ENCODE measurements around the gene CYBRD1. TPM values are rescaled to one million over a fixed set of nuclear protein-coding genes. Genes with fewer than 3 reads are reported as not detected.

The CYBRD1 gene
- total and polyA plus RNA-seq, 9 donors: 147 to 248 (median 191) TPM

DNA sequence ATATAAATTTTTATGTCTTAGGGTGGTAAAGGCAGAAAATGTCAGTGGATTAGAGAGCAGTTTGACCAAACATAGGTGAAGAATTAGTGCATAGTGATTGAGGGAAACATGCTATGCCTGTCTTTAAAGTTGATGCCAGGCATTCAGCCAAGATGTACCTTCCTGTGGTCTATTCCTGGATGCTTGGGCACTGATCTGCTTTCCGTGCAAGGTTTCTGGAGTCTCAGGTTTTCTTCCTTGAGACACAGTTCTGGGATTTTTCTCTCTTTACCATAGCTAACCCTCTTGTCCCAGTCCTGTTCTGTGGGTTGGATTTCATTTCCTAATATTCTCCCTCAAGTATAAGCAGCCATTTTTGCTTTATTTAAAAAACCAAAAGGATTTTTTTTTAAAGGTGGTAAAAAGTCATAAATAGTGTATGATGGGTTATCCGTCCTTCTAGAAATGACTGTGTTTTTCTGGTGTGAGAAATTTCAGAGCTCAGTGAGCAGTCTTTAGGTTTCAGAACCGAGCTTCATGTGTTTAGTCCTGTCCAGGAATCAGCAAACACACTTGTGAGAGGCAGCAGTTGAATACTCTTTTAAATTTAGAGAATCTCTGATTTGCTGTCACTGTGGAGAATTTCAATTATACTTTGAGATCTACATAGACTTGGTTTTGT, 43.0 kb upstream of the CYBRD1 start:
- intact Hi-C loops (cut with DNase I): no loop called here
- TF ChIP-seq EP300 (IDR thresholded peaks at IDR 0.05) (no peak), POLR2A (IDR thresholded peaks at IDR 0.05) (no peak)
- TF ChIP-seq, protein P1, sequence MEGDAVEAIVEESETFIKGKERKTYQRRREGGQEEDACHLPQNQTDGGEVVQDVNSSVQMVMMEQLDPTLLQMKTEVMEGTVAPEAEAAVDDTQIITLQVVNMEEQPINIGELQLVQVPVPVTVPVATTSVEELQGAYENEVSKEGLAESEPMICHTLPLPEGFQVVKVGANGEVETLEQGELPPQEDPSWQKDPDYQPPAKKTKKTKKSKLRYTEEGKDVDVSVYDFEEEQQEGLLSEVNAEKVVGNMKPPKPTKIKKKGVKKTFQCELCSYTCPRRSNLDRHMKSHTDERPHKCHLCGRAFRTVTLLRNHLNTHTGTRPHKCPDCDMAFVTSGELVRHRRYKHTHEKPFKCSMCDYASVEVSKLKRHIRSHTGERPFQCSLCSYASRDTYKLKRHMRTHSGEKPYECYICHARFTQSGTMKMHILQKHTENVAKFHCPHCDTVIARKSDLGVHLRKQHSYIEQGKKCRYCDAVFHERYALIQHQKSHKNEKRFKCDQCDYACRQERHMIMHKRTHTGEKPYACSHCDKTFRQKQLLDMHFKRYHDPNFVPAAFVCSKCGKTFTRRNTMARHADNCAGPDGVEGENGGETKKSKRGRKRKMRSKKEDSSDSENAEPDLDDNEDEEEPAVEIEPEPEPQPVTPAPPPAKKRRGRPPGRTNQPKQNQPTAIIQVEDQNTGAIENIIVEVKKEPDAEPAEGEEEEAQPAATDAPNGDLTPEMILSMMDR (IDR thresholded peaks at IDR 0.05): no peak
- Histone ChIP-seq H3K9me3 (no peaks in the 10 kb centered on the region), H3K4me3 (no peak overlapping the region), H3K27me3 (no peaks in the 10 kb centered on the region), H3K27ac (no peak overlapping the region), H3K4me1 (ENCODE audit: insufficient read depth) (no peaks in the 10 kb centered on the region), H3K36me3 (no peaks in the 10 kb centered on the region)
- no peak for DNase-seq
- 89 to 92% (median 90%) methylated on average over 3 of the region's 3 CpGs for WGBS, 3 donors

DNA sequence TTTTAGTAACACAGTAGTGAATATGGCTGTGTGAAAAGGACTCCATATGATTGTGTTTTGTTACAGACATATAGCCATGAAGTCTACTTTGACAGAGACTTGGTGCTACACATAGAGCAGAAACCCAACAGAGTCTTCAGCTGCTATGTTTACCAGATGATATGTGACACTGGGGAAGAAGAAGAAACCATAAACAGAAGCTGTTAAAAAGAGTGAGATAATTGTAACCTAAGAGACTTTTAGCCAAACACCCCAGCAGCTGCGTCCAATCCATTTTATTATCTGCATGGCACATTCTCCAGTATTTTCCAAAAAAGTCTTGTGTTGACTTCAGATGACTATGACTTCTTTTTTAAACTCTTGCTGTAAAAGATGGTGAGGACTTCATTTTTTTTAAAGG, 41.4 kb upstream of the CYBRD1 start:
- no peak for DNase-seq
- no peaks in the 10 kb centered on the region for H3K36me3 ChIP-seq
- no peak overlapping the region for H3K27ac ChIP-seq
- H3K27me3 ChIP-seq: no peaks in the 10 kb centered on the region
- 38 to 44% (median 40%) methylated on average over 1 of the region's 1 CpG for WGBS, 3 donors
- H3K9me3 ChIP-seq: no peaks in the 10 kb centered on the region
- H3K4me3 ChIP-seq: no peak overlapping the region
- intact Hi-C loops (cut with DNase I): no loop called here
- TF ChIP-seq EP300 (IDR thresholded peaks at IDR 0.05): no peak
- TF ChIP-seq, protein P1 (IDR thresholded peaks at IDR 0.05): no peak
- no peak for TF ChIP-seq POLR2A (IDR thresholded peaks at IDR 0.05)
- H3K4me1 ChIP-seq (ENCODE audit: insufficient read depth): no peaks in the 10 kb centered on the region

DNA sequence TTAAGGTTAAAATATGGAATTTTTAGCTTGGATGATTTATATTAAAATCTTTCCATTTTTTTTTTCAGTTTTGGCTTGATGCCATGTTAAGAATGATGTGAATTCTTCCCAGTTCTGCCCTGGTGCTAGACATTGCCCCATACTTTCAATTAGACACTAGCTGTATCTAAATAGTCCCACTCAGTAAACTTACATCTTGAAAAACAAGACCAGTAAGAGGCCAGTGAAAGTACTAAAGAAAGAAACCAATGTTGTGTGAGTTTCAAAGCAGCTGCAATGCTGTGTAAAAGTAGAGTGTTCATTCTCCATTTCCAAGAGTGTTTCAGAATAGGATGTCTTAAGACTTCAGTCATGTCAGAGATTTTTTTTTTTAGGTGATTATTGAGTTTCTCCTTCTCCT, 40.0 kb upstream of the CYBRD1 start:
- TF ChIP-seq EP300 (IDR thresholded peaks at IDR 0.05) (no peak), POLR2A (IDR thresholded peaks at IDR 0.05) (no peak)
- TF ChIP-seq, protein P1 (IDR thresholded peaks at IDR 0.05): no peak
- Histone ChIP-seq H3K4me1 (ENCODE audit: insufficient read depth) (no peaks in the 10 kb centered on the region), H3K27me3 (no peaks in the 10 kb centered on the region), H3K9me3 (no peaks in the 10 kb centered on the region), H3K36me3 (no peaks in the 10 kb centered on the region), H3K4me3 (no peak overlapping the region), H3K27ac (no peak overlapping the region)
- intact Hi-C loops (cut with DNase I): no loop called here
- DNase-seq: no peak

DNA sequence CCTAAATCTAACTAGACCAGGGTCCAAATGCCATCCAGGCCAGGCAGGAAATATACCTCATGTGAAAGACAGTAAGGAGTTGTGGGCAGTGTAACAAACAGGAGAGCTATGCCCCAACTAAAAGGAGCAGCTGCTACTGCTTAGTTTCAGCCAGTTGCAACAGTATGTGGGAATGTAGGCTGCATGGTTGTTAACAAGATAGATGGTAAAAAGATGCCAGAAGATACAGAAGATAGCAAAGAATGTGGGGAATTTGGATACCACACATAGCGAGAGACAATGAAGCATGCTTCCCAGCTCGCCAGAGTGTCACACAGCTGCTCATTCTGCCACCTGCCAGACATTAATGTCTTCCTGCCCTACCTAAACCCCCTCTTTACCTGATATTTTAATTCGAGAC, 39.4 kb upstream of the CYBRD1 start:
- Histone ChIP-seq H3K4me1 (ENCODE audit: insufficient read depth) (no peaks in the 10 kb centered on the region), H3K36me3 (no peaks in the 10 kb centered on the region), H3K4me3 (no peak overlapping the region), H3K27ac (no peak overlapping the region), H3K27me3 (no peaks in the 10 kb centered on the region), H3K9me3 (no peaks in the 10 kb centered on the region)
- WGBS, 3 donors: 82 to 95% (median 91%) methylated on average over 3 of the region's 3 CpGs
- DNase-seq: no peak
- intact Hi-C loops (cut with DNase I): no loop called here
- TF ChIP-seq EP300 (IDR thresholded peaks at IDR 0.05) (no peak), POLR2A (IDR thresholded peaks at IDR 0.05) (no peak)
- TF ChIP-seq, protein P1 (IDR thresholded peaks at IDR 0.05): no peak

All from ovary (tissue), 9 donors.